T-helper 2 cell treated with Interferon-gamma antibody and Interleukin-4, amounts not matched to agents 100 ng/mL and 5 ng/mL, for 36 hours (primary cell): ENCODE data around the gene NUDT7. TPM values are rescaled to one million over a fixed set of nuclear protein-coding genes. Genes with fewer than 3 reads are reported as not detected.

Experiments used
- intact Hi-C: fragments of 100-400 bp; cut with micrococcal nuclease; formaldehyde crosslinking; loops from one replicate; pipeline ENCODE4 v1.15.1; 2023
- total RNA-seq: library from RNA; stranded (reverse); gene quantifications from 2 replicates; pipeline ENCODE4 v1.2.3, GENCODE V29; 2022

NUDT7 gene
- total RNA-seq, 1 donor from 2014 or later = 6.7 TPM

DNA sequence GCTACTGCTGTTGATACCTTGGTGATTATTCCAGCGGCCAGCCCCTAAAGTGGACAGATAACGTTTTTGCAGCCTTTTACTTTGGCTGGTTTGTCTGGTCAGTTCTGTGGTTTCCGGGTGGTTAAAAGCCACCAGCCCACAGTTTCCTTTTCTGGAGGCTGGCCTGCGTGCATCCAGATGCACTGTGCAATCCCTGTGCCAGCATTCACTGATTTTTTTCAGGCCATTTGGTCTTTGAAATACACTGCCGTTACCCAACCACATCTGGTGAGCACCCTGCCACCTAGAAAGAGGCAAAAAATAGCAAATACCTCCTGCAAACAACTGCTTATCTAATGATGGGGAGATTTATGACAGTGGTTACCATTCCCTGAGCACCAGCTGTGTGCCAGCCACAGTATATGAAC lies 797 bp downstream of the NUDT7 start:
- intact Hi-C loops = no loop called here

DNA sequence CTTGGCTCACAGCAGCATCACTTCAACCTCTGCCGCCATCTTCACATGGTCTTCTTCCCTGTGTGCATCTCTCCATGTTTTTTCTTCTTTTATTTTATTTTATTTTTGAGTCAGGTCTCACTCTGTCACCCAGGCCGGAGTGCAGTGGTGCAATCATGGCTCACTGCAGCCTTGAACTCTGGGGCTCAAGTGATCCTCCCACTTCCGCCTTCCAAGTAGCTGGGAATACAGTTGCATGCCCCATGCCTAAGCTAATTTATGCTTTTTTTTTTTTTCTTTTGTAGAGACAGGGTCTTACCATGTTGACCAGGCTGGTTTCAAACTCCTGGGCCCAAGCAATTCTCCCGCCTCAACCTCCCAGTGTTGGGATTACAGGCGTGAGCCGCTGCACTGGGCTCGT lies 1.9 kb downstream of the NUDT7 start:
- intact Hi-C loops = no loop called here

- intact Hi-C loops = no loop called here
Observed at GRCh38 chr16:77729951-77730350, 7.6 kb downstream of the NUDT7 start.

GRCh38 chr16:77732241-77732946 lies 10.1 kb downstream of the NUDT7 start:
- intact Hi-C loops = no loop called here

DNA sequence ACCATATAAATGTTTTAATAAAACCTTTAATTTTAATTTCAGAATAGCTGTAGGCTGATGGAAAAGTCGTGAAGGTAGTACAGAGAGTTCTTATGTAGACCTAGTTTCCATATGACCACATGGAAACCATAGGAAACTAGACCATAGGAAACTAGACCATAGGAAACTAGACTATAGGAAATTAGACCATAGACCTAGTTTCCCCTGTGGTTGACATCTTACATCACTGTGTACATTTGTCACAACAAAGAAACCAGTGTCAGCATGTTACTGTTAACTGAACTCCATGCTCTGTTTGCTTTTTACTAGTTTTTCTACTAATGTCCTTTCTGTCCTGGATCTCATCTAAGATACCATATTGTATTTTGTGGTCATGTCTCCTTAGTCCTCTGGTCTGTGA lies 14.6 kb downstream of the NUDT7 start:
- intact Hi-C loops = no loop called here

DNA sequence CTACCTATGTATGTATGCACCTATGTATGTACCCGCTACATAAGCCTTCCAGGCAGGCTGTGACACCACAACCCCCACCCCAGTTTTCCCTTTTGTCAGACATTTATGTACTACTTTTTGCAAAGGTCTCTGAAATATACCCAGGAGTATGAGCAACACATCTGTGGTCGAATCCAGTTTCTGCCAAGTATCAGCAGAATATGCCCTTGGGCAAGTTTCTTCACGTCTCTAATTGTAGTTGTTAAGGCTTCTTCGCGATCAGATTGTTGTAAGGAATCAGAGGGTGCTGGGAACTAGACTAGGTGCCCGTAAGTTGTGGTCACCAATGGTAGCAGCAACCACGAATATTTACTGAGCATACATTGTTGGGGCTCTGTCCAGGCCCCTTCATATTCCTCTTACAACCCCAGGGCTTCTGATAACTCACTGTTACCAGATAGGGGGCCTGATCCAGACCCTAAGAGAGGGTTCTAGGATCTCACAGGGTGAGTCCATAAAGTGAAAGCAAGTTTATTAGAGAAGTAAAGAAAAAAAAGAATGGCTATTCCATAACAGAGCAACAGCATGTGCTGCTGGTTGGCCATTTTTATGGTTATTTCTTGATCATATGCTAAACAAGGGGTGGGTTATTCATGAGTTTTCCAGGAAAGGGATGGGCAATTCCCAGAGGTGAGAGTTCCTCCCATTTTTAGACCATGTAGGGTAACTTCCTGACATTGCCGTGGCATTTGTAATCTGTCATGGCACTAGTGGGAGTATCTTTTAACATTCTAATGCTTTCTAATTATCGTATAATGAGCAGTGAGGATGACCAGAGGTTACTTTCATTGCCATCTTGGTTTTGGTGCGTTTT lies 16.6 kb downstream of the NUDT7 start:
- intact Hi-C loops = no loop called here

DNA sequence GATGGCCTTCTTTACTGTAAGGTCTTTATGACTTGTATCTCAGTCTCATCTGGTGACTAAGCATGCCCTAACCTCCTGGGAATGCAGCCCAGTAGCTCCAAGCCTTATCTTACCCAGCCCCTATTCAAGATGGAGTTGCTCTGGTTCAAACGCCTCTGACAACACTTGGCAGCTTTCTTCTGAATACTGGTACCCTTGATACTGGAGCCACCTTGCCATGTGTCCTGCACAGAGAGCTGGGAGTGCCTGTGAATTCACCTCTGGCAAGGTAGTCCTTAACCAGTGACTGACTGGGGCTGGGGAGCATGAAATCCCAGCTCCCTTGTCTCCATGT lies 17.2 kb downstream of the NUDT7 start:
- intact Hi-C loops = no loop called here

DNA sequence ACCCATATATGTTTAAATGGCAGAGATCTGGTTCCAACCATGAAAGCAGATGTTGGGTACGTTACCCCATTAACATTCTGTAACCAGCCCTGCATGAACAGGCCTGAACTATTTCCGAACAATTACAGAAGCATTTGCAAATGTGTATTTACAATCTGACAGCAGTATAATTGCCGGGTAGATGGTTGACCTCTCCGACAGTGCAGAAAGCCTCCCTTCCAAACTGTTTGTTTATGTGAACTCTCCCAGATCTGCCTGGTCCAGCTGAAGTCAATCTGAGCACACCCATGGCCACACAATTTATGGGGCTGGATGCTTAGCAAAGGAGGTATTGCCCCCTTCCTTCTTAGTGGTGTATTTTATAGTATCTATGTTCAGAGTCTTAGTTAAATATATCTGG lies 21.8 kb downstream of the NUDT7 start:
- intact Hi-C loops = no loop called here

- intact Hi-C loops = no loop called here
Observed at GRCh38 chr16:77745972-77746371, 23.7 kb downstream of the NUDT7 start.

GRCh38 chr16:77748421-77749005 lies 26.2 kb downstream of the NUDT7 start:
- intact Hi-C loops = no loop called here

- intact Hi-C loops = no loop called here
Observed at GRCh38 chr16:77749415-77749814, 27.1 kb downstream of the NUDT7 start.

GRCh38 chr16:77758046-77758445 lies 35.7 kb downstream of the NUDT7 start:
- intact Hi-C loops = no loop called here

- intact Hi-C loops = no loop called here
Observed at GRCh38 chr16:77758508-77758907, 36.2 kb downstream of the NUDT7 start.

DNA sequence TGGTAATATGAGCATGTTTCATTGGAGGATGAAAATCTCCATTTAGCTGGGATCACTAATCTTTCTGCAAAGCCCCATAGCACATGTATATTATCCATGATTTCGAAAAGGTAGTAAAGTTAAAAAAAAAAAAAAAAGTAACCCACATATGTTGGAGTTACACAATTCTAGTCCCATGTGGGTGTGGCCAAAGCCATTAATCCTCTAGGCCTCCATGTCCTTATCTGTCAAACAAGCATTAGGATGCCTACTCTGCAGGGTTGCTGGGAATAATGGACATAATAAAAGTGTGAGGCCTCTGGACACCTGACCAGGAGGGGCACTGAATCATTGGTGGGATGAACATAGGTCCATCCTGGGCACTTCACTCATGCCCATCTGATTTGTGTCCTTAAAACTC lies 36.9 kb downstream of the NUDT7 start:
- intact Hi-C loops = no loop called here

GRCh38 chr16:77759821-77760220 lies 37.5 kb downstream of the NUDT7 start:
- intact Hi-C loops = no loop called here

- intact Hi-C loops = no loop called here
Observed at GRCh38 chr16:77760800-77761199, 38.5 kb downstream of the NUDT7 start.

DNA sequence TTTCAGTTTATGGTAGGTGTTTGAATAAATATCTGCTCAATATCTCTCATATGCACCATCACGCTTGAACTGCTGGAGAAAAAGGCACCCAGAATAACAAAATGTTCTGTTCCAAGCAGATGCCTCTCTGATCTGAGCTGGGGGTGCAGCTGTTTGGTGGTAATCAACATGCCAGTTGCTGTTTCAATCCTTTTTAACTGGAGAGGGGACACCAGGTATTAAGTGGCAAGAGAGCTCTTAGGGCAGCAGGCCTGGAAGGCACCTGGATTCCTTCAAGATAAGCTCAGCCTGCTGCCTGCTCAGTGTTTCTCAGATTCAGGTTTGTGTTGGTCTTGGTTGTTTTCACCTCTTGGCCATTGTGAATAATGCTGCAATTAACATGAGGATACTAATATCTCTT lies 38.9 kb downstream of the NUDT7 start:
- intact Hi-C loops = no loop called here

DNA sequence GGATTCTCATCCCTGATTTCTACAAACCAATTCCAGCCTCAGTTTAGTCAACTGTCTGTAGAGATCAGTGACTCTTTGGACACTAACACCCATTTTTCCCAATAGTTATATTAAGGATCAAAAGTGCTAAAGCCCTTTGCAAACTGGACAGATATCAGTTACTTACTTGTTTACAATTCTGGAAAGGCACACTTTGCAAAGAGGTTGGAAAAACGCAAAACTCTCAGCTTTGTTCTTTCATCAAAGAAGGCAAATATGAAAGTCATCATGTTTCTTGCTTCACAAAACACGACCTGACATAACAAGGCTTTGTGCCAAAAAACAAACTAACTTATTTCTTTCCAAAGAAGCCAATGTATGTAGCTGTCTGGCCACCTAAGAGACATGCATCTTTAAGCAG lies 39.9 kb downstream of the NUDT7 start:
- intact Hi-C loops = no loop called here

- intact Hi-C loops = no loop called here
Observed at GRCh38 chr16:77763994-77764393, 41.7 kb downstream of the NUDT7 start.

- intact Hi-C loops = no loop called here
Observed at GRCh38 chr16:77767211-77767610, 44.9 kb downstream of the NUDT7 start.

DNA sequence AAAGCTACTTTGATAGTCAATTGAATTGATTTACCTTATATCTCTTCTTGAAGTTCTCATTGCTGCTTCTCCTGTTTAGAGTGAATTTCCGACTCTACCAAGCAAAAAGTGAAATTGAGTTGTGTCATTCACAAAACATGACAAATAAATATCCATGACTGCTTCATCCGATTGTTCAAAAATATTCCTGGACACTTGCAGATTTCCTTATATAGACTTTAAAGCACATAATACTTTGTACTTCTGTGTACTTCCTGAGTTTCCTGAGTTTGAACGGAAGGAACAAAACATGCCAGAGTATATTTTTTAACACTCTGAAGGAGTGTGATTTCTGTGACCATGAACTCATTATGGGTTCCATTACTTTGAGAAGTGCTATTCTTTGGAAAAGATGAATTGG lies 45.5 kb downstream of the NUDT7 start:
- intact Hi-C loops = no loop called here
